ENCODE measurements around the gene CEP85L. TPM values are rescaled to one million over a fixed set of nuclear protein-coding genes. Genes with fewer than 3 reads are reported as not detected.

CEP85L gene
- total RNA-seq (2012; rRNA removed) (24.2 and 25.6 TPM in 2 replicates), polyA plus RNA-seq (2012; rRNA removed) (2.0 and 2.3 TPM in 2 replicates), Bru-seq, nascent RNA (percentile 86 among the genes with signal in this experiment), BruChase-seq, experiment 1, labeled RNA remaining after a 6-hour chase (percentile 74 among the genes with signal in this experiment), BruChase-seq, experiment 2, labeled RNA remaining after a 2-hour chase (percentile 85 among the genes with signal in this experiment)
- 0.32 and 0.99 TPM in 2 replicates for polyA plus RNA-seq (2012; cell fraction: cytosol; rRNA removed)
- polyA plus RNA-seq (2012; cell fraction: nucleus; rRNA removed; ENCODE audit: low replicate concordance): 3.0 and 8.0 TPM in 2 replicates
- long read RNA-seq, full-length matches to known transcripts: 4 of 12 reads
- long read RNA-seq, partial matches to known transcripts: 7 of 12 reads
- long read RNA-seq, other reads (novel, unspliced or antisense): 1 of 12 reads

- Histone ChIP-seq H3K4me2 (ENCODE audit: low read depth, low read length) (peak within 1 kb of the TSS; percentile 83), H3K9ac (ENCODE audit: low read depth, low read length) (peak within 1 kb of the TSS; percentile 97), H3K14ac (replicated peaks; ENCODE audit: low read depth, low read length) (peak within 1 kb of the TSS; percentile 92), H2BK20ac (ENCODE audit: low read depth, low read length) (0 out of 2 replicates have a peak within 1 kb of the TSS, but pooled peaks have one; percentile 63), H3K56ac (ENCODE audit: extremely low read depth, insufficient read depth, low read length) (no peak within 1 kb of the TSS; the same call in none of the 2 replicates), H4K91ac (ENCODE audit: insufficient read depth, low read depth, low read length) (peak within 1 kb of the TSS; percentile 81), H2AFZ (replicated peaks; ENCODE audit: low read length, poor library complexity) (peak within 1 kb of the TSS; percentile 97), H3K9me1 (ENCODE audit: insufficient read depth, low read length) (no peaks in the 10 kb centered on the region), H2AK9ac (replicated peaks; ENCODE audit: low read depth, low read length, poor library complexity) (peak within 1 kb of the TSS; percentile 97), H2AK5ac (ENCODE audit: low read depth, low read length) (peak within 1 kb of the TSS; percentile 75), H4K8ac (ENCODE audit: low read depth in 2 of 2, low read length in 2 of 2) (peak within 1 kb of the TSS; percentile 69 to 88), H2BK15ac (ENCODE audit: low read depth, low read length) (peak within 1 kb of the TSS; percentile 87; the same call in 2 of the 3 replicates), H2BK5ac (ENCODE audit: low read depth, low read length, poor library complexity, severe bottlenecking) (peak within 1 kb of the TSS; percentile 82), H3K27me3 (ENCODE audit: control insufficient read depth, insufficient read depth, low read length) (no peaks in the 10 kb centered on the region), H2BK120ac (ENCODE audit: low read depth, low read length) (peak within 1 kb of the TSS; percentile 75), H4K5ac (ENCODE audit: low read depth, low read length) (peak within 1 kb of the TSS; percentile 61), H3K4me1 (ENCODE audit: control insufficient read depth, insufficient read depth, low read length) (no peaks in the 10 kb centered on the region), H3K36me3 (ENCODE audit: control insufficient read depth, insufficient read depth, low read length) (no peaks in the 10 kb centered on the region), H3K79me1 (ENCODE audit: low read depth in 1 of 2, low read length in 2 of 2) (peaks cover 0 to 4% of the 10 kb centered on the region in 2 experiments; a peak in 1 of 4 replicates), H3K27ac (ENCODE audit: insufficient read depth, low read length) (peak within 1 kb of the TSS; percentile 99), H4K20me1 (ENCODE audit: insufficient read depth, low read length) (no peaks in the 10 kb centered on the region), H3K23ac (ENCODE audit: low read depth, low read length) (peak within 1 kb of the TSS; percentile 77), H3K18ac (ENCODE audit: low read depth, low read length) (peak within 1 kb of the TSS; percentile 52; the same call in 1 of the 2 replicates), H3K4me3 (ENCODE audit: insufficient read depth, low read depth, low read length) (peak within 1 kb of the TSS; percentile 98), H3K9me3 (ENCODE audit: control insufficient read depth, insufficient read depth, low read length) (no peaks in the 10 kb centered on the region), H3K4ac (ENCODE audit: low read depth, low read length) (peak within 1 kb of the TSS; percentile 83)
- in situ Hi-C loops (cut with MboI; ENCODE audit: low sequenced_read_pairs): no loop called here
- 1% methylated on average over 14 of the region's 77 CpGs; no CpG with 5 or more reads in 1 of the 2 experiments for WGBS, 2 experiments (ENCODE audit: extremely low coverage in 2 of 2, insufficient read length in 1 of 2)
- CTCF ChIA-PET: no interaction called here
- TF ChIP-seq MAZ (IDR thresholded peaks at IDR 0.05; ENCODE audit: borderline replicate concordance, low read depth, low read length) (peak; percentile 79; the same call in 1 of the 2 replicates), MXI1 (IDR thresholded peaks at IDR 0.05; ENCODE audit: borderline replicate concordance, low read depth, low read length) (peak; percentile 69; the same call in 1 of the 2 replicates), ELK1 (IDR thresholded peaks at IDR 0.05; ENCODE audit: borderline replicate concordance, low read depth, low read length) (no peak), POLR2A (IDR thresholded peaks at IDR 0.05; ENCODE audit: low read depth, low read length) (peak; percentile 82)
- POLR2A ChIA-PET (ENCODE audit: unreplicated experiment): interaction anchor here (0.6 to 1.0 kb wide), 2 partner anchors 17 to 51 kb away, joined by 3 read pairs; no protein-coding TSS in a partner anchor
- dilution Hi-C loops (cut with HindIII; ENCODE audit: low sequenced_read_pairs, unreplicated experiment): no loop called here
- no TSS peak for BruUV-seq (replicated peaks)
- ATAC-seq (ENCODE audit: low read depth): peak; percentile 95
- DNase-seq: peak; percentile 86
- intact Hi-C loops (cut with micrococcal nuclease): loop anchor here (1.0 kb wide), 1 partner anchor 149 kb away; no protein-coding TSS in a partner anchor
Observed at GRCh38 chr6:118651282-118652050, at the start of gene CEP85L. CEP85L (minus strand) TSS chr6:118651591; CDS start chr6:118651269, 322 bp downstream.
